ENCODE measurements around the gene EIF5A.

Gene EIF5A

GRCh38 chr17:7306911-7307685, at the start of gene EIF5A:
Gene EIF5A, plus strand, starts transcription at chr17:7307628. Its CDS starts 2,008 bp downstream, at chr17:7309636.
- peak within 1 kb of the TSS; percentile 96 for H3K9ac ChIP-seq (ENCODE audit: low read length)
- H3K36me3 ChIP-seq (ENCODE audit: control insufficient read depth, insufficient read depth, low read length, severe bottlenecking), result peaks cover 28% of the 10 kb centered on the region
- DNase-seq (ENCODE audit: low read depth), result peak; percentile 100
- no peaks in the 10 kb centered on the region for H3K27me3 ChIP-seq (replicated peaks; ENCODE audit: control insufficient read depth, insufficient read depth, low read length)
- H3K4me1 ChIP-seq (ENCODE audit: control insufficient read depth, insufficient read depth, low read length), result peaks cover 26% of the 10 kb centered on the region
- H3K4me3 ChIP-seq (ENCODE audit: low read length), result peak within 1 kb of the TSS; percentile 94
- no peaks in the 10 kb centered on the region for H3K9me3 ChIP-seq (ENCODE audit: control insufficient read depth, low read length)

GRCh38 chr17:7258731-7259554, 48.5 kb upstream of the EIF5A start:
- Histone ChIP-seq H3K27me3 (replicated peaks; ENCODE audit: control insufficient read depth, insufficient read depth, low read length) (no peaks in the 10 kb centered on the region), H3K9me3 (ENCODE audit: control insufficient read depth, low read length) (no peaks in the 10 kb centered on the region), H3K9ac (ENCODE audit: low read length) (peak overlapping the region; percentile 53), H3K4me3 (ENCODE audit: low read length) (no peak overlapping the region), H3K4me1 (ENCODE audit: control insufficient read depth, insufficient read depth, low read length) (peaks cover 35% of the 10 kb centered on the region), H3K36me3 (ENCODE audit: control insufficient read depth, insufficient read depth, low read length, severe bottlenecking) (peaks cover 45% of the 10 kb centered on the region)
- DNase-seq (ENCODE audit: low read depth), result peak; percentile 51

- H3K36me3 ChIP-seq (ENCODE audit: control insufficient read depth, insufficient read depth, low read length, severe bottlenecking), result peaks cover 39% of the 10 kb centered on the region
- no peaks in the 10 kb centered on the region for H3K27me3 ChIP-seq (replicated peaks; ENCODE audit: control insufficient read depth, insufficient read depth, low read length)
- no peaks in the 10 kb centered on the region for H3K9me3 ChIP-seq (ENCODE audit: control insufficient read depth, low read length)
- H3K4me3 ChIP-seq (ENCODE audit: low read length), result no peak overlapping the region
- DNase-seq (ENCODE audit: low read depth), result no peak
- peak overlapping the region; percentile 53 for H3K9ac ChIP-seq (ENCODE audit: low read length)
- peaks cover 39% of the 10 kb centered on the region for H3K4me1 ChIP-seq (ENCODE audit: control insufficient read depth, insufficient read depth, low read length)
Measured at GRCh38 chr17:7259555-7259889, 47.9 kb upstream of the EIF5A start.

- DNase-seq (ENCODE audit: low read depth), result no peak
- Histone ChIP-seq H3K9ac (ENCODE audit: low read length) (peak overlapping the region; percentile 69), H3K4me1 (ENCODE audit: control insufficient read depth, insufficient read depth, low read length) (peaks cover 41% of the 10 kb centered on the region), H3K9me3 (ENCODE audit: control insufficient read depth, low read length) (no peaks in the 10 kb centered on the region), H3K27me3 (replicated peaks; ENCODE audit: control insufficient read depth, insufficient read depth, low read length) (no peaks in the 10 kb centered on the region), H3K36me3 (ENCODE audit: control insufficient read depth, insufficient read depth, low read length, severe bottlenecking) (peaks cover 32% of the 10 kb centered on the region), H3K4me3 (ENCODE audit: low read length) (no peak overlapping the region)
Measured at GRCh38 chr17:7260151-7260550, 47.3 kb upstream of the EIF5A start.

GRCh38 chr17:7260651-7261378, 46.6 kb upstream of the EIF5A start:
- no peaks in the 10 kb centered on the region for H3K27me3 ChIP-seq (replicated peaks; ENCODE audit: control insufficient read depth, insufficient read depth, low read length)
- H3K4me1 ChIP-seq (ENCODE audit: control insufficient read depth, insufficient read depth, low read length), result peaks cover 41% of the 10 kb centered on the region
- peaks cover 28% of the 10 kb centered on the region for H3K36me3 ChIP-seq (ENCODE audit: control insufficient read depth, insufficient read depth, low read length, severe bottlenecking)
- H3K4me3 ChIP-seq (ENCODE audit: low read length), result peak overlapping the region; percentile 68
- DNase-seq (ENCODE audit: low read depth), result no peak
- H3K9ac ChIP-seq (ENCODE audit: low read length), result peak overlapping the region; percentile 69
- H3K9me3 ChIP-seq (ENCODE audit: control insufficient read depth, low read length), result no peaks in the 10 kb centered on the region

GRCh38 chr17:7261379-7262191, 45.8 kb upstream of the EIF5A start:
- Histone ChIP-seq H3K4me1 (ENCODE audit: control insufficient read depth, insufficient read depth, low read length) (peaks cover 42% of the 10 kb centered on the region), H3K9ac (ENCODE audit: low read length) (peak overlapping the region; percentile 69), H3K36me3 (ENCODE audit: control insufficient read depth, insufficient read depth, low read length, severe bottlenecking) (peaks cover 24% of the 10 kb centered on the region), H3K9me3 (ENCODE audit: control insufficient read depth, low read length) (no peaks in the 10 kb centered on the region), H3K4me3 (ENCODE audit: low read length) (peak overlapping the region; percentile 68), H3K27me3 (replicated peaks; ENCODE audit: control insufficient read depth, insufficient read depth, low read length) (no peaks in the 10 kb centered on the region)
- DNase-seq (ENCODE audit: low read depth), result no peak

GRCh38 chr17:7262192-7262934, 45.1 kb upstream of the EIF5A start, which contains the start of gene CLDN7:
Gene CLDN7, minus strand, starts transcription at chr17:7262478. Its CDS starts 435 bp downstream, at chr17:7262043.
- no peaks in the 10 kb centered on the region for H3K9me3 ChIP-seq (ENCODE audit: control insufficient read depth, low read length)
- DNase-seq (ENCODE audit: low read depth), result no peak
- no peaks in the 10 kb centered on the region for H3K27me3 ChIP-seq (replicated peaks; ENCODE audit: control insufficient read depth, insufficient read depth, low read length)
- H3K4me1 ChIP-seq (ENCODE audit: control insufficient read depth, insufficient read depth, low read length), result peaks cover 47% of the 10 kb centered on the region
- peaks cover 17% of the 10 kb centered on the region for H3K36me3 ChIP-seq (ENCODE audit: control insufficient read depth, insufficient read depth, low read length, severe bottlenecking)
- peak within 1 kb of the TSS; percentile 68 for H3K4me3 ChIP-seq (ENCODE audit: low read length)
- H3K9ac ChIP-seq (ENCODE audit: low read length), result peak within 1 kb of the TSS; percentile 69

GRCh38 chr17:7262935-7263800, 44.3 kb upstream of the EIF5A start:
- H3K9ac ChIP-seq (ENCODE audit: low read length), result peak overlapping the region; percentile 23
- peaks cover 13% of the 10 kb centered on the region for H3K36me3 ChIP-seq (ENCODE audit: control insufficient read depth, insufficient read depth, low read length, severe bottlenecking)
- H3K27me3 ChIP-seq (replicated peaks; ENCODE audit: control insufficient read depth, insufficient read depth, low read length), result no peaks in the 10 kb centered on the region
- peak overlapping the region; percentile 35 for H3K4me3 ChIP-seq (ENCODE audit: low read length)
- peaks cover 47% of the 10 kb centered on the region for H3K4me1 ChIP-seq (ENCODE audit: control insufficient read depth, insufficient read depth, low read length)
- no peak for DNase-seq (ENCODE audit: low read depth)
- H3K9me3 ChIP-seq (ENCODE audit: control insufficient read depth, low read length), result no peaks in the 10 kb centered on the region

GRCh38 chr17:7263801-7264078, 43.7 kb upstream of the EIF5A start:
- Histone ChIP-seq H3K4me1 (ENCODE audit: control insufficient read depth, insufficient read depth, low read length) (peaks cover 46% of the 10 kb centered on the region), H3K27me3 (replicated peaks; ENCODE audit: control insufficient read depth, insufficient read depth, low read length) (no peaks in the 10 kb centered on the region), H3K9me3 (ENCODE audit: control insufficient read depth, low read length) (no peaks in the 10 kb centered on the region), H3K4me3 (ENCODE audit: low read length) (no peak overlapping the region), H3K36me3 (ENCODE audit: control insufficient read depth, insufficient read depth, low read length, severe bottlenecking) (peaks cover 9% of the 10 kb centered on the region), H3K9ac (ENCODE audit: low read length) (no peak overlapping the region)
- no peak for DNase-seq (ENCODE audit: low read depth)

Data from adipocyte (in vitro differentiated cells).